Measurements from ENCODE around the gene YIF1A.

- TF ChIP-seq ZNF621 (tag by site-specific recombination; IDR thresholded peaks at IDR 0.05) (no peak), ZNF16 (tag by site-specific recombination; IDR thresholded peaks at IDR 0.05; ENCODE audit: low read depth) (no peak), ZNF148 (tag by site-specific recombination; IDR thresholded peaks at IDR 0.05; ENCODE audit: borderline replicate concordance) (no peak), CTCF (tag by site-specific recombination; IDR thresholded peaks at IDR 0.05) (no peak), ZNF274 (IDR thresholded peaks at IDR 0.05; ENCODE audit: low read length) (no peak), ZNF274 (tag by site-specific recombination; IDR thresholded peaks at IDR 0.05; ENCODE audit: borderline replicate concordance) (no peak), ZNF324 (tag by site-specific recombination; IDR thresholded peaks at IDR 0.05) (no peak), ZBTB8A (tag by site-specific recombination; IDR thresholded peaks at IDR 0.05) (no peak), GLIS2 (tag by site-specific recombination; IDR thresholded peaks at IDR 0.05) (no peak), YY1 (tag by site-specific recombination; IDR thresholded peaks at IDR 0.05) (no peak), ZNF510 (tag by site-specific recombination; IDR thresholded peaks at IDR 0.05; ENCODE audit: insufficient replicate concordance) (no peak), HOXC10 (CRISPR knock-in tag; IDR thresholded peaks at IDR 0.05) (no peak), ZNF138 (tag by site-specific recombination; IDR thresholded peaks at IDR 0.05; ENCODE audit: borderline replicate concordance) (no peak), ZBTB17 (tag by site-specific recombination; IDR thresholded peaks at IDR 0.05) (no peak)
Observed at GRCh38 chr11:66337103-66337899, 48.4 kb upstream of the YIF1A start.

Measured in HEK293 (cell line).